OCI-LY1 (cell line): ENCODE measurements around the gene ZACN.

Experiments used
- EZH2 ChIP-seq: fragments of 200-600 bp; sonication (generic), shearing (Covaris generic); IDR thresholded peaks from 2 replicates; pipeline ENCODE4 v1.8.0; 2017; ENCODE audit warnings: borderline replicate concordance, mixed run types, mild to moderate bottlenecking, antibody characterized with exemption, low read length, moderate library complexity, mixed read lengths
- TF ChIP-seq, protein P1 (sequence below): fragments of 200-600 bp; sonication (generic), shearing (Covaris generic); IDR thresholded peaks from 2 replicates; pipeline ENCODE4 v1.5.1; 2017; ENCODE audit warnings: mild to moderate bottlenecking, antibody characterized with exemption, low read length, moderate library complexity, mixed read lengths

- TF ChIP-seq, protein P1, sequence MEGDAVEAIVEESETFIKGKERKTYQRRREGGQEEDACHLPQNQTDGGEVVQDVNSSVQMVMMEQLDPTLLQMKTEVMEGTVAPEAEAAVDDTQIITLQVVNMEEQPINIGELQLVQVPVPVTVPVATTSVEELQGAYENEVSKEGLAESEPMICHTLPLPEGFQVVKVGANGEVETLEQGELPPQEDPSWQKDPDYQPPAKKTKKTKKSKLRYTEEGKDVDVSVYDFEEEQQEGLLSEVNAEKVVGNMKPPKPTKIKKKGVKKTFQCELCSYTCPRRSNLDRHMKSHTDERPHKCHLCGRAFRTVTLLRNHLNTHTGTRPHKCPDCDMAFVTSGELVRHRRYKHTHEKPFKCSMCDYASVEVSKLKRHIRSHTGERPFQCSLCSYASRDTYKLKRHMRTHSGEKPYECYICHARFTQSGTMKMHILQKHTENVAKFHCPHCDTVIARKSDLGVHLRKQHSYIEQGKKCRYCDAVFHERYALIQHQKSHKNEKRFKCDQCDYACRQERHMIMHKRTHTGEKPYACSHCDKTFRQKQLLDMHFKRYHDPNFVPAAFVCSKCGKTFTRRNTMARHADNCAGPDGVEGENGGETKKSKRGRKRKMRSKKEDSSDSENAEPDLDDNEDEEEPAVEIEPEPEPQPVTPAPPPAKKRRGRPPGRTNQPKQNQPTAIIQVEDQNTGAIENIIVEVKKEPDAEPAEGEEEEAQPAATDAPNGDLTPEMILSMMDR, result no peak
- no peak for TF ChIP-seq EZH2
Measured at GRCh38 chr17:76076765-76077583, 2.0 kb upstream of the ZACN start.
